NCI-H2171 treated with DMSO at 0.1 percent for 48 hours (cell line): ENCODE data around the gene MYO9B.

Experiments used
- DNase-seq: peaks from one replicate; lab custom pipeline; 2025; lab: John Stamatoyannopoulos, UW

Gene MYO9B, protein sequence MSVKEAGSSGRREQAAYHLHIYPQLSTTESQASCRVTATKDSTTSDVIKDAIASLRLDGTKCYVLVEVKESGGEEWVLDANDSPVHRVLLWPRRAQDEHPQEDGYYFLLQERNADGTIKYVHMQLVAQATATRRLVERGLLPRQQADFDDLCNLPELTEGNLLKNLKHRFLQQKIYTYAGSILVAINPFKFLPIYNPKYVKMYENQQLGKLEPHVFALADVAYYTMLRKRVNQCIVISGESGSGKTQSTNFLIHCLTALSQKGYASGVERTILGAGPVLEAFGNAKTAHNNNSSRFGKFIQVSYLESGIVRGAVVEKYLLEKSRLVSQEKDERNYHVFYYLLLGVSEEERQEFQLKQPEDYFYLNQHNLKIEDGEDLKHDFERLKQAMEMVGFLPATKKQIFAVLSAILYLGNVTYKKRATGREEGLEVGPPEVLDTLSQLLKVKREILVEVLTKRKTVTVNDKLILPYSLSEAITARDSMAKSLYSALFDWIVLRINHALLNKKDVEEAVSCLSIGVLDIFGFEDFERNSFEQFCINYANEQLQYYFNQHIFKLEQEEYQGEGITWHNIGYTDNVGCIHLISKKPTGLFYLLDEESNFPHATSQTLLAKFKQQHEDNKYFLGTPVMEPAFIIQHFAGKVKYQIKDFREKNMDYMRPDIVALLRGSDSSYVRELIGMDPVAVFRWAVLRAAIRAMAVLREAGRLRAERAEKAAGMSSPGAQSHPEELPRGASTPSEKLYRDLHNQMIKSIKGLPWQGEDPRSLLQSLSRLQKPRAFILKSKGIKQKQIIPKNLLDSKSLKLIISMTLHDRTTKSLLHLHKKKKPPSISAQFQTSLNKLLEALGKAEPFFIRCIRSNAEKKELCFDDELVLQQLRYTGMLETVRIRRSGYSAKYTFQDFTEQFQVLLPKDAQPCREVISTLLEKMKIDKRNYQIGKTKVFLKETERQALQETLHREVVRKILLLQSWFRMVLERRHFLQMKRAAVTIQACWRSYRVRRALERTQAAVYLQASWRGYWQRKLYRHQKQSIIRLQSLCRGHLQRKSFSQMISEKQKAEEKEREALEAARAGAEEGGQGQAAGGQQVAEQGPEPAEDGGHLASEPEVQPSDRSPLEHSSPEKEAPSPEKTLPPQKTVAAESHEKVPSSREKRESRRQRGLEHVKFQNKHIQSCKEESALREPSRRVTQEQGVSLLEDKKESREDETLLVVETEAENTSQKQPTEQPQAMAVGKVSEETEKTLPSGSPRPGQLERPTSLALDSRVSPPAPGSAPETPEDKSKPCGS (N-terminal part only)

DNA sequence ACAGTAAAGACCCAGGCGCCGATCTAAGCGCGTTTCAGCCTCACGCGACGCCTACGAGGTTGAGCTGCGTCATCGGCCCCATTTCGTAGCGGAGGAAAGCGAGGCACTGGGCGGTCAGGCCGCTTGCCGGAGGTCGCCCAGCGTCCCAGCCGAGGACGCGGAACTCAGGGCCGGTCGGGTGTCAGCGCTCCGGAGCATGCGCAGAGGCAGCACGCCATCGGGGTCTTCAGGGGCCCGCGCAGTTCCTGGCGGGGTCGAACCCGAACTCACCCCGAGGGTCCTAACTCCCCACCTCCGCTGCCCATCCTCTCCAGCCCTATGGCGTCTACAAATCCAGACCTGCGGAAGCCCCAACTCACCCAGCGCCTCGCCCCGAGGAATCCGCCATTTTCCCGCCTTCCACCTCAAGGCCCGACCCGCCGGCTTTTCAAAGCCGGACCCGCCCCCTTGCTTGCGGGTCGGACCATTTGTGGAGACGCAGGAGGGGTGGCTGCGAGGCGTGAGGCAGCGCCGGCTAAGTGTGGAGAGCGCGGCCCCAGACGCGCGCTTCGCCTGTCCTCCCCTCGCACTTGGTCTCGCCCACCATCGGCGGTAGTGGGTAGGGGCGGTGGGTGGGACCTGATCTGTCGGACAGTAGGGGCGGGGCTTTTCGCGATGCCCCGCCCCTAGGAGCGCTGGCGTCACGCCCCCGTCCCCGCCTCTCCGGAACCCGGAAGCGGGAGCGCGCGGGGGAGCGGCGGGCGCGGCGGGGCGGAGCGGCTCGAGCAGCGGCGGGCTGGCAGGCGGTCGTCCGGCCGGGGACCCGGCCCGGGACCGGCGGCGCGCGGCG, at the start of gene MYO9B, which contains the start of gene HAUS8:
MYO9B (plus strand) TSS at position 743 of the 829 bp plus-strand sequence. CDS start 25,941 bp downstream, outside the sequence.
HAUS8 (minus strand) TSS at position 418 of the 829 bp plus-strand sequence; CDS start at position 388, 30 bp downstream.
- peak; percentile 97 for DNase-seq

DNA sequence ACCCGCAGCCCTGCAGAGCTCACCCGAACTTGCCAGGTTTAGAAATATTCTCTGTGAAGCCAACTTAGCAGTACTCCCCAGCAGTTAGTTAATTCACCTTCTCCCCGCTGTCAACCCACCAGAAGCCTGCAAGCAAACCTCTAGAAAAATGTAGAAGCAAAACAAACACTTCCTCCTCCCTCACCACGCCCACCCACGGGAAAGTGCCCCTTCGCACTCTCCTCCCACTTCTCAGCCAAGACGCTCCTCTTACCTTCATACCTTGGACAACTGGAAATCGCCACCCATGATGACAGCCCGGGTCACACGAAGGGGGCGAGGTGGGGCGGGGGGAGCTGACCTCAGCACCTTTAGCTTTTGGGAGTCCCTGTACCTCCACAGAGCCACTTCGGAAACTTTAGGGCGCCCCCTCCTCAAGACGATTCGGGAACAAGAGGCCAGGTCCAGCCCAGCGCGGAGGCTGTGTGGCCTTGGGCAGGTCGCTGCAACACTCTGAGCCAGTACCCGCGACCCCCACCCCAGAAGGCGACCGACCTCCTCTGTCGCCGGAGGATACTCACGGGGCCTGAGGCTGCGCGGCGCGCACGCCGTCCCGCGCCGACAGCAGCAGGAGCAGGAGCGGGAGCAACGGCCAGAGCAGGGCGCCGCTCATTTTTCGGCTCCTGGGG, 49.5 kb upstream of the MYO9B start:
- no peak for DNase-seq

- DNase-seq: no peak
Measured at GRCh38 chr19:17026706-17027534, 48.7 kb upstream of the MYO9B start, which contains the start of gene CPAMD8. CPAMD8 (minus strand) TSS chr19:17026810; CDS start chr19:17026642, 168 bp downstream.

DNA sequence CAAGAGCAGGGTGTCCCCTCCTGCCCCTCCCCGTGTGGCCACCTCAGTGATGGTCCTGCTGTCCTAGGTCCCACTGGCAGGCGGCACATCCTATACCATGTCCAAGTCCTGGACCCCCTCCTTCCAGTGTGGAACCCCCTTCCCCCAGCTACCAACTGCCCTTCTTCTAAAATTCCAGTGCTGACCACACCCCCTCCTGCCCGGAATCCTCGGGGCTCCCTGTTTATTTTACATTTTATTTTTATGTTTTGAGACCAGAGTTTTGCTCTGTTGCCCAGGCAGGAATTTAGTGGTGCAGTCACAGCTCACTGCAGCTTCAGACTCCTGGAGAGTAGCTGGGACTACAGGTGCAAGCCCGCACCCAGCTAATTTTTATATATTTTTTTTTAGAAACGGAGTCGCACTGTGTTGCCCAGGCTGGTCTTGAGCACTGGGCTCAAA, 48.0 kb upstream of the MYO9B start:
- no peak for DNase-seq

DNA sequence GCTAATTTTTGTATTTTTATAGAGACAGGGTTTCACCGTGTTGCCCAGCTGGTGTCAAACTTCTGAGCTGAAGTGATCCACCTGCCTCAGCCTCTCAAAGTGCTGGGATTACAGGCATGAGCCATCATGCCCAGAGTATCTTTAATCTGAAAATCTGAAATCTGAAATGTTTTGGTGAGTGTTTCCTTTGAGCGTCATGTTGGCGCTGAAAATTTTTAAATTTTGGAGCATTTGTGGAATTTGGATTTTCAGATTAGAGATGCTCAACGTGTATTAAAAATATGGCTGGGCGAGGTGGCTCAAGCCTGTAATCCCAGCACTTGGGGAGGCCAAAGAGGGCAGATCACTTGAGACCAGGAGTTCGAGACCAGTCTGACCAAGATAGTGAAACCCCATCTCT, 43.8 kb upstream of the MYO9B start:
- no peak for DNase-seq

DNA sequence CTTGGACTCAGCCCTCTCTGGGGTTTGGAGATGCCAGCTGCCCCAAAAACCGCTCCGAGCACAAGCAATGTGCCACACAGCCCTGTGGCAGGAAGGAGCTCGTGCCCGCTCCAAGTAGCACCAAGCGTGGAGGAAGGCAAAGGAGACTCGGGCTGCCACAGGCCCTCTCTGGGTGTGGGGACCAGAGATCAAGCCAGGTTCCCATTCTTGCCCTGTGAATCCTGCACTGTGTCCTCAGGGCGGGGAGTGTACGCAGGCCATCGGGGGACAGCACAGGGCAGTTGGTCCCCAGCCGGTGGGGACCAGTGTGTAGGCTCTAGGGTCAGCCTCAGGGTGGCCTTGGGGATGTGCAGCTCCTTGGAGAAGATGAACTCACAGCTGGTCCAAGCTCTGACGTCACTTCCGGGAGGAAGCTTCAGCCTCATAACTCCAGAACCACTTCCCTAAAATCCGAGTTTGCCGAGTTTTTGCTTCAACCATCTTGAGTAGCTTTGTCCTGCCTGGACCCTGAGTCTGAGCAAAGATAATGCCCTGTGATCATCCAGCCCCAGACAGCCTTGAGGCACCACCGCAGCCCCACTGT, 39.6 kb upstream of the MYO9B start:
- no peak for DNase-seq

DNA sequence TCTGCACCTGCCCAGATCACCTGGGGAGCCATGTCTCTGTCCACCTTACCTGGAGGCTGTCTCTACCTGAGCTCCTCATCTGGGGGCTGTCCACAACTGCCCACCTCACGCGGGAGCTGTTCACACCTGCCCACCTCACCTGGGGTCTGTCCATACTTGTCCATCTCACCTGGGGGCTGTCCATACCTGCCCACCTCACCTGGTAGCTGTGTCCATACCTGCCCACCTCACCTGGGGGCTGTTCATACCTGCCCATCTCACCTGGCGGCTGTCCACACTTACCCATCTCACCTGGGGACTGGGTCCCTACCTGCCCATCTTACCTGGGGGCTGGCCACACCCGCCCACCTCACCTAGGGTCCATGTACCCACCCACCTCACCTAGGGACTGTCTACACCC, 38.9 kb upstream of the MYO9B start:
- DNase-seq: no peak

- no peak for DNase-seq
Measured at GRCh38 chr19:17037184-17037583, 38.4 kb upstream of the MYO9B start.

DNA sequence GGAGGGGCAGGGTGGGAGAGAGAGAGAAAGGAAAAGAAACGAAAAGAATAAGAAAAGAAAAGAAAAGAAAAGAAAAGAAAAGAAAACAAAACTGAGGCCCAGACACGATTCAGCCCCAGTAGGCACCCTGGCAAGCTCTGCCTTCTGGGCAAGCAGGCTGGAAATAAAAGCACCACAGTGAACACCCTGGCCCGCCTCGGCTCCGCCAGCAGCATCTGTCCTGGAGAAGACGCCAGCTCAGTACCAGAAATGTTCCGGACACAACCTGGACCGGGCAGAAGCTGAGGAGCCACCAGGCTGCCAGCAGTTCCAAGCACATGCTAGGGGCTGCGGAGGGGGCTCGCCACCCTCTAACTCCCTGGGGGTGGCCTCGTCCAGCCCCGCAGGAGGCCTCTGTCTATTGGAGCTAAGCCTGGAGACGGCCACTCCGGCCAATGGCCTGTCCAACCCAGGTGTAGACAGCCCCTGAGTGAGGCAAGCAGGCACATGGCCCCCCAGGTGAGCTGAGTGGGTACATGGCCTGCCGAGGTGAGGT, 37.5 kb upstream of the MYO9B start:
- no peak for DNase-seq

DNA sequence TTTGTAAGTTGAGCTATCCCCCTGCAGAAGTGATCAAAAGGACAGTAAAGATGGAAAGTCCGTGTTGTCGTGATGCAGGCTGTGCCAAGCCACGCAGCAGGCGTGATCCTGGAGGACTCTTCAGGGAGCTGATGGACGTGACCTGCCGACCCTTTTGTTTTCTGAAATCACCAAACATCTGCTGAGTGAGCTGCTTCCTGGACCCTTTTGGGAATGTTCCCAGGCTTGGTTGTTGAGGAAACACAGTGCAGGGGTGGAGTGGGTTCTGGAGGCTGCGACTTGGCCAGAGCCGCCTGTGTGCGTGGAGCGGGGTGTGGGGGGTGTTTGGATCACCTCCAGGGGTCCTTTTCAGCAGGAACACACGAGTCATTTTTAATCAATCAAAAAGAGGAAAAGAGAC, 33.6 kb upstream of the MYO9B start:
- DNase-seq: no peak

- no peak for DNase-seq
Measured at GRCh38 chr19:17043744-17044143, 31.8 kb upstream of the MYO9B start.

GRCh38 chr19:17045907-17046502, 29.6 kb upstream of the MYO9B start:
- no peak for DNase-seq

GRCh38 chr19:17048885-17049453, 26.6 kb upstream of the MYO9B start:
- DNase-seq: no peak

- no peak for DNase-seq
Measured at GRCh38 chr19:17049711-17050280, 25.8 kb upstream of the MYO9B start.

DNA sequence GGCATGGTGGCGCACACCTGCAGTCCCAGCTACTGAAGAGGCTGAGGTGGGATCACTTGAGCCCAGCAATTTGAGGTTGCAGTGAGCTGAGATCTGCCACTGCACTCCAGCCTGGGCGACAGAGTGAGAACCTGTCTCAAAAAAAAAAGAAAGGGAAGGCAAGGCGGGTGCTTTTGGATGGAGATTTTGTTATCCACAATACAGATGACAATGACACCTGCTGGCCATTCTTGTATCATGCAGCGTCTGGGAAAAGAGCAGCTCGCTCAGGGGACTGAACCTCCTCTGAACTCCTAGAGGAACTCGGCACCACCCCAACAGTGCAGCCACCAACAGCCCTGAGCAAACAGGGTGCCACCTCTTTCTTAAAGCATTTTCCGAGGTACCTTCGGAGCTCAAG, 23.1 kb upstream of the MYO9B start:
- peak; percentile 62 for DNase-seq

DNA sequence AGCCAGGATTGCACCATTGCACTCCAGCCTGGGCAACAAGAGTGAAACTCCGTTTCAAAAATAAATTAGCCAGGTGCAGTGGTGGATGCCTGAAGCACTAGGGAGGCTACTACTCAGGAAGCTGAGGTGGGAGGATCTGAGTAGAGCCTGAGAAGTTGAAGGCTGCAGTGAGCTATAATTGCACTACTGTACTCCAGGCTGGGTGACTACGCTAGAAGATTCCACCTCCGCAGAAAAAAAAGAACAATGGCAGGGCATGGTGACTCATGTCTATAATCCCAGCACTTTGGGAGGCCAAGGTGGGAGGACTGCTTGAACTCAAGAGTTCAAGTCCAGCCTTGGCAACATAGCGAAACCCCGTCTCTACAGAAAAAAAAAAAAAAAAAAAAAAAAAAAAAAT, 20.8 kb upstream of the MYO9B start:
- no peak for DNase-seq

GRCh38 chr19:17055636-17056035, 19.9 kb upstream of the MYO9B start:
- DNase-seq: no peak

DNA sequence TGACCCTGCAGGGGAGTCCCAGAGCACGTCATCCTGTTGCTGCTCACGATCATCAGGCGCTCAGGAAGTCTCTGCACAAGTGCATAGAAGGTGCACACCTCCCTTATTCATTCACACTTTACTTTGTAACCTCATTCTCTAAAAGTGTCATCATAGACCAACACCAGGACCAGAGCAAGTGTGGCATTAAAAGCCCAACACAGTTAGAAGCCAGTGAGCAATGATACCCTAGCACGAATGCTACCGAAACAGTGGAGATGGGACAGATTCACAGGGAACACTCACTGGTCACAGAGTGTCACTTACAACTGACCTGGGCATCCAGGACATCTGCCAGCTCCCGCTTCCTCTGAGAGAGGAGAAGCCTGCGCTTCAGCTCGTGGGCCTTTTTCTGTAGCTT, 17.3 kb upstream of the MYO9B start:
- no peak for DNase-seq
